Small intestine (tissue), 7 donors: ENCODE results near the gene FCAR. TPM values are rescaled to one million over a fixed set of nuclear protein-coding genes. Genes with fewer than 3 reads are reported as not detected.
"Not testable (repeated sequence)": the region's sequence is repeated elsewhere in the genome, so short reads cannot be mapped to it uniquely, and the experiment has no call there.

Experiments
- DNase-seq, 2 donors: peaks; one replicate each; pipeline versions ENCODE4 v3.0.0 to v3.0.0-alpha.2; 2013
- FAIRE-seq: peaks from 2 replicates; lab custom pipeline; 2012; peaks lifted over from hg19 to GRCh38; lab: Jason Lieb, UNC
- H3K27ac ChIP-seq, 3 donors: one replicate each; pipeline ENCODE4 v1.5.1; 2013; ENCODE audit warnings: low read length in 2 of 3, mild to moderate bottlenecking in 2 of 3, control low read depth in 1 of 3, inconsistent platforms in 1 of 3, low read depth in 1 of 3, moderate library complexity in 1 of 3
- H3K27me3 ChIP-seq, 3 donors: one replicate each; pipeline ENCODE4 v1.6.1; 2013; ENCODE audit warnings: low read length in 3 of 3, inconsistent platforms in 1 of 3; ENCODE audit not compliant: control insufficient read depth in 3 of 3, insufficient read depth in 3 of 3
- H3K36me3 ChIP-seq, 3 donors: one replicate each; pipeline ENCODE4 v1.6.1; 2013; ENCODE audit warnings: low read length in 3 of 3, inconsistent platforms in 1 of 3, low read depth in 1 of 3, mild to moderate bottlenecking in 1 of 3, moderate library complexity in 1 of 3; ENCODE audit not compliant: control insufficient read depth in 3 of 3, insufficient read depth in 2 of 3
- H3K4me1 ChIP-seq, 3 donors: one replicate each; pipeline ENCODE4 v1.6.1; 2013; ENCODE audit warnings: low read length in 2 of 3, inconsistent platforms in 1 of 3, low read depth in 1 of 3, mild to moderate bottlenecking in 1 of 3, moderate library complexity in 1 of 3; ENCODE audit not compliant: control insufficient read depth in 3 of 3, insufficient read depth in 2 of 3
- H3K4me3 ChIP-seq, 3 donors: one replicate each; pipeline ENCODE4 v1.5.1; 2013; ENCODE audit warnings: low read length in 3 of 3, control low read depth in 1 of 3, inconsistent platforms in 1 of 3, low read depth in 1 of 3, mild to moderate bottlenecking in 1 of 3, moderate library complexity in 1 of 3
- H3K9me3 ChIP-seq, 2 donors: one replicate each; pipeline ENCODE4 v1.6.1; 2013; ENCODE audit warnings: low read depth in 1 of 2, low read length in 1 of 2; ENCODE audit not compliant: control insufficient read depth in 2 of 2, insufficient read depth in 1 of 2
- WGBS, 3 donors: extraction: QIAGEN DNeasy Blood & Tissue Kit; methylation state at CpG; one replicate each; pipeline ENCODE4 v1.1.7; 2013; 5-methylcytosine and 5-hydroxymethylcytosine counted together
- polyA plus RNA-seq, 4 donors: library from polyadenylated mRNA; stranded (reverse) in 3 of 4; unstranded in 1 of 4; fragments of 200-250 nt in 3 of 4; fragments of 120-200 nt in 1 of 4; gene quantifications; one replicate each; pipeline versions ENCODE4 v1.2.1 to v1.2.3, GENCODE V29; 2013
- donor health status: healthy with polysubstance abuse.
- donor health status: control.
- donor health status: control.
- donor health status: Bipolar disorder and iron deficiency.
- donor health status: healthy.

The FCAR gene
- polyA plus RNA-seq, 4 donors: 0.06 to 0.22 TPM; not detected in 2

DNA sequence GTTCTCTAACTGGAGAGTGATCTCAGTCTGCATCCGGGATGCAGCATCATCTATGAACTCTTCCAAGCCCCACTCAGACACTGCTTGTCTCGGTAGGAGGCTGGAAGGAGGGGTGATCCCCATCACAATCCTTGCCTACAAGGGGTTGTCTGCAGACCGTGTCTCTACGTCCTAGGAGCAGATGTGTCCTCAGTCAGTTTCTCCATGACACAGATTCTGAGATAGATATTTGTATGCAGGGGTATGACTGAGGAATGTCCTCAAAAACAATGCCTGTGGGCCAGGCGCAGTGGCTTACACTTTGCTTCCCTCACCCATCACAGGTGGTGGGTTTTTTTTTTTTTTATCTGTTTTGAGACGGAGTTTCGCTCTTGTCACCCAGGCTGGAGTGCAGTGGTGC lies 32.8 kb downstream of the FCAR start:
- WGBS, 3 donors: 80 to 86% (median 83%) methylated on average over 7 of the region's 7 CpGs
- no peak for FAIRE-seq

GRCh38 chr19:54907899-54908298 lies 33.9 kb downstream of the FCAR start:
- H3K9me3 ChIP-seq, H3K4me1 ChIP-seq, FAIRE-seq, H3K27ac ChIP-seq, H3K4me3 ChIP-seq, H3K36me3 ChIP-seq, DNase-seq, H3K27me3 ChIP-seq: not testable (repeated sequence)
- 22 to 68% (median 53%) methylated on average over 1 to 4 of the region's 5 CpGs for WGBS, 3 donors

More for the DNA sequence above, 32.8 kb downstream of the FCAR start:
- Histone ChIP-seq H3K36me3 (no peaks in the 10 kb centered on the region), H3K27ac (no peak overlapping the region), H3K27me3 (no peaks in the 10 kb centered on the region), H3K4me3 (no peak overlapping the region), H3K4me1 (no peaks in the 10 kb centered on the region), H3K9me3 (peaks cover 0 to 2% of the 10 kb centered on the region in 2 donors)
- DNase-seq: no peak

GRCh38 chr19:54916822-54917221 lies 42.8 kb downstream of the FCAR start:
- WGBS, 3 donors: 66 to 70% (median 70%) methylated on average over 11 of the region's 11 CpGs
- peak in 1 of 2 donors; percentile 5 for DNase-seq
- Histone ChIP-seq H3K4me3 (no peak overlapping the region), H3K27ac (no peak overlapping the region), H3K36me3 (no peaks in the 10 kb centered on the region), H3K4me1 (no peaks in the 10 kb centered on the region), H3K9me3 (peaks cover 0 to 2% of the 10 kb centered on the region in 2 donors), H3K27me3 (no peaks in the 10 kb centered on the region)
- no peak for FAIRE-seq

GRCh38 chr19:54918499-54918898 lies 44.5 kb downstream of the FCAR start:
- H3K27ac ChIP-seq: no peak overlapping the region
- no peaks in the 10 kb centered on the region for H3K27me3 ChIP-seq
- WGBS, 3 donors: 72 to 84% (median 82%) methylated on average over 9 of the region's 9 CpGs
- DNase-seq (no peak), FAIRE-seq (no peak)
- H3K9me3 ChIP-seq: no peaks in the 10 kb centered on the region
- no peak overlapping the region for H3K4me3 ChIP-seq
- H3K36me3 ChIP-seq: no peaks in the 10 kb centered on the region
- H3K4me1 ChIP-seq: no peaks in the 10 kb centered on the region

DNA sequence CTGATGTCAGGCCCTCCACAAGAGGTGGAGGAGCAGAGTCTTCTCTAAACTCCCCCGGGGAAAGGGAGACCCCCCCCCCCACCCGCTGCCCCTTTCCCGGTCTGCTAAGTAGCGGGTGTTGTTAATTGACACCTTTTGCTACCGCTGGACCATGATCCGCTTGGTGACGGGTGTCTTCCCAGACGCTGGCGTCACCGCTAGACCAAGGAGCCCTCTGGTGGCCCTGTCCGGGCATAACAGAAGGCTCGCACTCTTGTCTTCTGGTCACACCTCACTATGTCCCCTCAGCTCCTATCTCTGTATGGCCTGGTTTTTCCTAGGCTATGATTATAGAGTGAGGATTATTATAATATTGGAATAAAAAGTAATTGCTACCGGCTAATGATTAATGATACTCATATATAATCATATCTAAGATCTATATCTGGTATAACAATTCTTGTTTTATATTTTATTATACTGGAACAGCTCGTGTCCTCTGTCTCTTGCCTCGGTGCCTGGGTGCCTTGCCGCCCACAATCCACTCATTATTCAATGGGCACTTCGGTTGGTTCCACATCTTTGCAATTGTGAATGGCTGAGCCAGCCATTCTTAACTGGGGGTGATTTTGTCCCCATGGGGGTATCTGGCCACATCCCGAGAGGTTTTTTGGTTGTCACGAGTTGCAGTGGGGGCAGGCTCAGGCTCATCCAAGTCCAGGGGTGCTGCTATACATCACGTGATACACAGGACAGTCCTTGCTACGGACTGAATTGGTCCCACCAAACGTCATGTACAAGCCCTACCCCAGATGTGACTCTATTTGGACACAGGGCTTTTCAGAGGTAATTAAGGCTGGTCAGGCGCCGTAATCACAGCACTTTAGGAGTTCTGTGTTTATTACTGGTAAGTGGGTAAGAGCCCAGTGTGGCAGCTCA lies 45.9 kb downstream of the FCAR start:
- not testable (repeated sequence) for H3K27me3 ChIP-seq, H3K4me1 ChIP-seq, H3K9me3 ChIP-seq, DNase-seq, H3K4me3 ChIP-seq, H3K27ac ChIP-seq, H3K36me3 ChIP-seq, FAIRE-seq
- 38 to 44% (median 39%) methylated on average over 20 to 21 of the region's 24 CpGs for WGBS, 3 donors

GRCh38 chr19:54921082-54921481 lies 47.0 kb downstream of the FCAR start:
- no peak overlapping the region for H3K4me3 ChIP-seq
- H3K27me3 ChIP-seq: no peaks in the 10 kb centered on the region
- WGBS, 3 donors: 53 to 64% (median 59%) methylated on average over 7 of the region's 7 CpGs
- no peak for FAIRE-seq
- no peak overlapping the region for H3K27ac ChIP-seq
- H3K4me1 ChIP-seq: no peaks in the 10 kb centered on the region
- DNase-seq: no peak
- H3K9me3 ChIP-seq: no peaks in the 10 kb centered on the region
- no peaks in the 10 kb centered on the region for H3K36me3 ChIP-seq

DNA sequence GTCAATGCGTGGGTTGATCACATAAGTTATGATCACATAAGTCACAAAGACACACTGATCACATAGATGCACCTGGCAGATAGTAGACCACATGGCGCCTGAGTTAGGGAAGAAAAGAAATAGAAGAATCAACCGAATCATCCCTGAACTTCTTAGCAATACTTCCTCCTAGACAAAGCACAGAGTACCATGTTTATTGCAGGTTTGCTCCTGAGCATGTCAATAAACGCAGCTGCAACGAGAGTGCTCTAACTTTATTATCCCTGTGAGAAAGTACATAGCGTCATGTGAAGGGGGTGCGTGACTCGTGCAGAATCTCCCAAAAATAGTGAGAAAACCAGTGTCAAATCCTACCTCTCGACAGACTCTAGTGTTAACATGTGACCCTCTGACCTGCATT lies 49.2 kb downstream of the FCAR start:
- FAIRE-seq: no peak
- H3K36me3 ChIP-seq: no peaks in the 10 kb centered on the region
- DNase-seq: no peak
- WGBS, 3 donors: 48 to 67% (median 55%) methylated on average over 9 of the region's 9 CpGs
- H3K27ac ChIP-seq: no peak overlapping the region
- H3K4me1 ChIP-seq: no peaks in the 10 kb centered on the region
- no peaks in the 10 kb centered on the region for H3K27me3 ChIP-seq
- no peak overlapping the region for H3K4me3 ChIP-seq
- peaks cover 2 to 5% of the 10 kb centered on the region in 2 donors for H3K9me3 ChIP-seq

- Histone ChIP-seq H3K36me3 (no peaks in the 10 kb centered on the region), H3K27ac (no peak overlapping the region), H3K4me1 (no peaks in the 10 kb centered on the region), H3K4me3 (no peak overlapping the region), H3K9me3 (peaks cover 2 to 12% of the 10 kb centered on the region in 2 donors), H3K27me3 (no peaks in the 10 kb centered on the region)
- 93 to 98% (median 93%) methylated on average over 2 of the region's 2 CpGs for WGBS, 3 donors
- DNase-seq (no peak), FAIRE-seq (no peak)
Observed at GRCh38 chr19:54928299-54928698, 54.3 kb downstream of the FCAR start.
